Heart left ventricle (tissue), 11 donors: ENCODE measurements around the gene EXOSC6. TPM values are rescaled to one million over a fixed set of nuclear protein-coding genes. Genes with fewer than 3 reads are reported as not detected.

Source experiments
- polyA plus RNA-seq, 2 donors: library from polyadenylated mRNA; stranded (reverse); fragments of 200-250 nt; gene quantifications; one replicate each; pipeline ENCODE4 v1.2.3, GENCODE V29; 2013
- total RNA-seq, 9 donors: library from RNA; depleted of rRNA in 2 of 9; stranded (reverse); fragments of >200 nt in 2 of 9; fragmentation: NEBNext Ultra II Directional in 3 of 9; extraction: Animal tissue kit (Norgen Biotek cat#: 25700) in 3 of 9; gene quantifications; one replicate each; pipeline versions ENCODE4 v1.1.0 to v1.2.4, GENCODE V29; 2016 to 2023
- donor health status: ischemic (EF 13 %, LVEDD 7.1; RV severe dilation, severe dysfunction).
- donor health status: healthy with polysubstance abuse.
- donor health status: DM: no; HTN: yes; CAD: no.
- donor health status: DM: no; HTN: no; CAD: no.
- donor health status: ischemic (EF 25% LVEDD 5.7; RV mildly dilated, moderate dysfunction).
- donor health status: healthy.
- donor health status: DM: yes; HTN: yes; CAD: no.
- donor health status: PGD.
- donor health status: nonischemic (EF 23%, LVEDD 6.1; RV moderate dilation, normal function).

EXOSC6 gene
- total and polyA plus RNA-seq, 11 donors, result 7.1 to 19.2 (median 13.7) TPM

Other genes starting within 250 kb of the EXOSC6 start
- gene PDPR, start 137.6 kb downstream of the EXOSC6 start, total RNA-seq, result 10 to 100 TPM; 20.2 to 38.3 (median 27.2) TPM
- gene PDPR, start 137.6 kb downstream of the EXOSC6 start, polyA plus RNA-seq, result 10 to 100 TPM in 1 of 2 donors, 1 to 10 TPM in 1; 7.7 to 10.2 TPM
- under 1 TPM in 5 of 9 donors, not detected in 4; 0.09 to 0.34 (median 0.13) TPM for gene CLEC18C, start 78.2 kb downstream of the EXOSC6 start, total RNA-seq
- under 1 TPM in 1 of 2 donors, not detected in 1; 0.15 TPM for gene CLEC18C, start 78.2 kb downstream of the EXOSC6 start, polyA plus RNA-seq
- 10 to 100 TPM; 53.1 to 96.2 (median 63.2) TPM for gene AARS1, start 37.6 kb upstream of the EXOSC6 start, total RNA-seq
- gene AARS1, start 37.6 kb upstream of the EXOSC6 start, polyA plus RNA-seq, result 10 to 100 TPM; 23.9 to 82.0 TPM
- gene DDX19B, start 47.2 kb upstream of the EXOSC6 start, total RNA-seq, result 10 to 100 TPM; 16.9 to 34.2 (median 20.9) TPM
- 10 to 100 TPM; 13.0 to 18.1 TPM for gene DDX19B, start 47.2 kb upstream of the EXOSC6 start, polyA plus RNA-seq
- 10 to 100 TPM; 19.9 to 32.0 (median 25.8) TPM for gene DDX19A, start 95.0 kb upstream of the EXOSC6 start, total RNA-seq
- gene DDX19A, start 95.0 kb upstream of the EXOSC6 start, polyA plus RNA-seq, result 10 to 100 TPM; 13.7 to 30.2 TPM
- 10 to 100 TPM; 16.7 to 44.6 (median 20.1) TPM for gene ST3GAL2, start 187.2 kb upstream of the EXOSC6 start, total RNA-seq
- 10 to 100 TPM in 1 of 2 donors, 1 to 10 TPM in 1; 8.4 to 23.7 TPM for gene ST3GAL2, start 187.2 kb upstream of the EXOSC6 start, polyA plus RNA-seq
- 10 to 100 TPM in 3 of 9 donors, 1 to 10 TPM in 6; 6.5 to 17.3 (median 8.2) TPM for gene FCSK, start 202.7 kb upstream of the EXOSC6 start, total RNA-seq
- 1 to 10 TPM; 5.9 to 8.4 TPM for gene FCSK, start 202.7 kb upstream of the EXOSC6 start, polyA plus RNA-seq